OCI-LY7 (cell line): ENCODE measurements around the gene SLC9A9. TPM values are rescaled to one million over a fixed set of nuclear protein-coding genes. Genes with fewer than 3 reads are reported as not detected.

Source experiments
- BruUV-seq: library from RNA; stranded (reverse); fragments of 400-500 nt; replicated peaks from 2 replicates; lab custom pipeline; 2021; lab: Mats Ljungman, UMichigan
- CTCF ChIA-PET: fragments of 300-600 bp; sonication (Branson Sonifier 250); formaldehyde crosslinking; loops from one replicate; lab custom pipeline; 2022; ENCODE audit warnings: antibody characterized with exemption; ENCODE audit not compliant: unreplicated experiment; lab: Charles Lee
- POLR2A ChIA-PET: fragments of 300-600 bp; sonication (Branson Sonifier 250); formaldehyde crosslinking; loops from one replicate; lab custom pipeline; 2022; ENCODE audit warnings: antibody characterized with exemption; lab: Charles Lee
- DNase-seq: peaks from one replicate; pipeline ENCODE4 v3.0.0-alpha.2; 2015; ENCODE audit warnings: low spot score
- H2AFZ ChIP-seq: fragments of 200-600 bp; sonication (generic), shearing (Covaris generic); 2 replicates; pipeline ENCODE4 v1.6.1; 2014; ENCODE audit warnings: mild to moderate bottlenecking, antibody characterized with exemption, low read length, moderate library complexity
- H3K27ac ChIP-seq: fragments of 200-600 bp; sonication (generic); 2 replicates; pipeline ENCODE4 v1.5.1; 2014; ENCODE audit warnings: mixed run types, low read depth, mild to moderate bottlenecking, moderate library complexity, low read length, inconsistent platforms; ENCODE audit not compliant: poor library complexity, severe bottlenecking
- H3K36me3 ChIP-seq: fragments of 200-600 bp; sonication (generic); 2 replicates; pipeline ENCODE4 v1.6.1; 2014; ENCODE audit warnings: mild to moderate bottlenecking, antibody characterized with exemption, low read length, moderate library complexity, mixed read lengths; ENCODE audit not compliant: insufficient read depth
- H3K4me1 ChIP-seq: fragments of 200-600 bp; sonication (generic); 2 replicates; pipeline ENCODE4 v1.5.1; 2014; ENCODE audit warnings: mild to moderate bottlenecking, low read length; ENCODE audit not compliant: insufficient read depth, poor library complexity, severe bottlenecking
- H3K4me2 ChIP-seq: fragments of 200-600 bp; sonication (generic); 2 replicates; pipeline ENCODE4 v1.6.1; 2014; ENCODE audit warnings: mild to moderate bottlenecking, low read length
- H3K4me3 ChIP-seq: fragments of 200-600 bp; sonication (generic); 2 replicates; pipeline ENCODE4 v1.5.1; 2014; ENCODE audit warnings: mild to moderate bottlenecking, low read depth, low read length; ENCODE audit not compliant: poor library complexity, severe bottlenecking
- H3K79me2 ChIP-seq: fragments of 200-600 bp; sonication (generic); 2 replicates; pipeline ENCODE4 v1.6.1; 2016; ENCODE audit warnings: low read depth, mild to moderate bottlenecking, low read length, moderate library complexity, mixed read lengths; ENCODE audit not compliant: insufficient read depth
- H3K9me2 ChIP-seq: fragments of 200-600 bp; sonication (generic); 2 replicates; pipeline ENCODE4 v1.6.1; 2016; ENCODE audit warnings: mild to moderate bottlenecking, low read length, mixed read lengths; ENCODE audit not compliant: insufficient read depth
- H3K9me3 ChIP-seq: fragments of 200-600 bp; sonication (generic); 2 replicates; pipeline ENCODE4 v1.6.1; 2014; ENCODE audit warnings: mild to moderate bottlenecking, mixed run types, low read length, mixed read lengths
- H4K20me1 ChIP-seq: fragments of 200-600 bp; sonication (generic); 2 replicates; pipeline ENCODE4 v1.6.1; 2014; ENCODE audit warnings: mild to moderate bottlenecking, antibody characterized with exemption, low read length, moderate library complexity, mixed read lengths; ENCODE audit not compliant: insufficient read depth
- CTCF ChIP-seq: fragments of 200-600 bp; sonication (generic); conservative IDR thresholded peaks from 2 replicates; pipeline ENCODE4 v1.5.1; 2014; ENCODE audit warnings: mild to moderate bottlenecking, antibody characterized with exemption, low read length, moderate library complexity, mixed read lengths
- EZH2phosphoT487 ChIP-seq: fragments of 200-600 bp; sonication (generic); IDR thresholded peaks from 2 replicates; pipeline ENCODE4 v1.6.1; 2018; ENCODE audit warnings: low read depth, borderline replicate concordance, mild to moderate bottlenecking, mixed run types, antibody characterized with exemption, low read length, moderate library complexity, mixed read lengths
- intact Hi-C: fragments of 100-400 bp; cut with micrococcal nuclease; formaldehyde crosslinking; loops from one replicate; pipeline ENCODE4 v1.10.0; 2022; ENCODE audit not compliant: unreplicated experiment
- total RNA-seq, 2 experiments: library from RNA; depleted of rRNA in 1 of 2; stranded (reverse); fragments of >200 nt in 1 of 2; shearing (Covaris generic) in 1 of 2; gene quantifications; 2 replicates each; pipeline ENCODE4 v1.2.3, GENCODE V29; 2014 to 2022

SLC9A9 gene
- total RNA-seq, 2 experiments from 2014 or later, result 9.3 to 14.8 TPM

GRCh38 chr3:143330296-143330868, 517.9 kb downstream of the SLC9A9 start:
- no TSS peak for BruUV-seq
- H3K79me2 ChIP-seq, result no peaks in the 10 kb centered on the region
- no peaks in the 10 kb centered on the region for H3K9me2 ChIP-seq
- H3K4me3 ChIP-seq, result no peak overlapping the region
- H3K9me3 ChIP-seq, result no peaks in the 10 kb centered on the region
- no peaks in the 10 kb centered on the region for H4K20me1 ChIP-seq
- intact Hi-C loops, result no loop called here
- ChIA-PET POLR2A (interaction anchor here (0.8 kb wide), 1 partner anchor 184 kb away, joined by 3 read pairs; no protein-coding TSS in a partner anchor), CTCF (no interaction called here)
- DNase-seq, result no peak
- no peak overlapping the region for H3K27ac ChIP-seq
- TF ChIP-seq CTCF (no peak), EZH2phosphoT487 (no peak)
- no peak overlapping the region for H3K4me2 ChIP-seq
- no peaks in the 10 kb centered on the region for H3K4me1 ChIP-seq
- no peaks in the 10 kb centered on the region for H3K36me3 ChIP-seq
- H2AFZ ChIP-seq, result no peak overlapping the region

GRCh38 chr3:143329567-143330211, 518.6 kb downstream of the SLC9A9 start:
- POLR2A ChIA-PET, result interaction anchor here (0.8 kb wide), 1 partner anchor 185 kb away, joined by 3 read pairs; no protein-coding TSS in a partner anchor
- Histone ChIP-seq H3K4me3 (no peak overlapping the region), H3K79me2 (no peaks in the 10 kb centered on the region), H3K27ac (no peak overlapping the region), H3K36me3 (no peaks in the 10 kb centered on the region), H4K20me1 (no peaks in the 10 kb centered on the region), H2AFZ (no peak overlapping the region), H3K4me1 (no peaks in the 10 kb centered on the region), H3K9me2 (no peaks in the 10 kb centered on the region), H3K4me2 (no peak overlapping the region), H3K9me3 (no peaks in the 10 kb centered on the region)
- DNase-seq, result no peak
- intact Hi-C loops, result no loop called here
- CTCF ChIA-PET, result no interaction called here
- no TSS peak for BruUV-seq
- TF ChIP-seq EZH2phosphoT487 (no peak), CTCF (no peak)

- no peak overlapping the region for H2AFZ ChIP-seq
- no TSS peak for BruUV-seq
- no peaks in the 10 kb centered on the region for H3K79me2 ChIP-seq
- no peaks in the 10 kb centered on the region for H3K4me1 ChIP-seq
- ChIA-PET POLR2A (no interaction called here), CTCF (no interaction called here)
- no peak overlapping the region for H3K27ac ChIP-seq
- H3K9me2 ChIP-seq, result no peaks in the 10 kb centered on the region
- H4K20me1 ChIP-seq, result no peaks in the 10 kb centered on the region
- H3K36me3 ChIP-seq, result no peaks in the 10 kb centered on the region
- DNase-seq, result no peak
- no peak overlapping the region for H3K4me3 ChIP-seq
- TF ChIP-seq EZH2phosphoT487 (no peak), CTCF (no peak)
- H3K9me3 ChIP-seq, result no peaks in the 10 kb centered on the region
- H3K4me2 ChIP-seq, result no peak overlapping the region
- intact Hi-C loops, result no loop called here
Measured at GRCh38 chr3:143328451-143328850, 519.8 kb downstream of the SLC9A9 start.
